Stimulated activated CD4-positive, alpha-beta T cell treated with anti-CD3 and anti-CD28 coated beads, Interleukin-4, amount 100 ng/mL, for 1 hour (primary cell): ENCODE measurements around the gene PLCB4.

Source experiments
- DNase-seq: peaks from one replicate; pipeline ENCODE4 v3.0.0-alpha.2; 2020

The PLCB4 gene

GRCh38 chr20:9230406-9230805 is 161.5 kb downstream of the PLCB4 start:
- DNase-seq: no peak

DNA sequence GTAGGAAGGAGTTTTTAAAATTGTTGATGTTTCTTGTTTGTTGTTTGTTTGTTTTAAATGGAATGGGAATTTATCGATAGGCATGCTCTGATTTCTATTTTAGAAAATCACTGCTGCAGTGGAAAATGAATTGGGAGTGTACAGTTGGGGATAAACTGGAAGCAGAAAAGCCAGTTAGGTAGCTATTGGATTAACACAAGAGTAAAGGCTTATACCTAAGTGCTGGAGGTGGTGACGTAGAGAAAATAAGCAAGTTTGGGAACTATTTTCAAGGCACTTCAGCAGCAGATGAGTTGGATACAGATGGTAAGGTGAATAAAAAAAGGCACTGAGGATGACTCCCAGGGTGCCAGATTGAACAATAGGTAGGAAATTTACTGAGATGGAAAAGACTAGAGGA is 164.9 kb downstream of the PLCB4 start:
- DNase-seq: no peak

GRCh38 chr20:9235518-9235917 is 166.6 kb downstream of the PLCB4 start:
- no peak for DNase-seq

DNA sequence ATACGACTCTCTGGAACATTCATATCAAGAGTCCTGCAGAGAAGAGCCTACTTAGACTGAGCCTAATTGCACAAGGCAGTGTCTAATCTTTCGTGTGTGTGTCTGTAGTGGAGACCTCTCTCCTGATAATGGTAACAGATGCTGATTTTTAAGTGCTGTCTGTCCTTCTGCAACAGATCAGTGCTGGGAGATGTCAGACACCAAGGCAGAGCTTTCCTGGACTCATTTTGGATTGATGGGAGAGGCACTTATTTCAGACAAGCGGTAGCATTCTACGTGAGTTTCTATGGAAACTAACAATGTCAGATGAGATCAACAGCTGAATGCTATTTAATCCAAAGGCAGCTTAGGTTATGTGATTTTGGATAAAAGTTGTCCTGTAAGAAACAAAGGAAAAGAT is 167.6 kb downstream of the PLCB4 start:
- no peak for DNase-seq

- no peak for DNase-seq
Measured at GRCh38 chr20:9241232-9241692, 172.4 kb downstream of the PLCB4 start.

DNA sequence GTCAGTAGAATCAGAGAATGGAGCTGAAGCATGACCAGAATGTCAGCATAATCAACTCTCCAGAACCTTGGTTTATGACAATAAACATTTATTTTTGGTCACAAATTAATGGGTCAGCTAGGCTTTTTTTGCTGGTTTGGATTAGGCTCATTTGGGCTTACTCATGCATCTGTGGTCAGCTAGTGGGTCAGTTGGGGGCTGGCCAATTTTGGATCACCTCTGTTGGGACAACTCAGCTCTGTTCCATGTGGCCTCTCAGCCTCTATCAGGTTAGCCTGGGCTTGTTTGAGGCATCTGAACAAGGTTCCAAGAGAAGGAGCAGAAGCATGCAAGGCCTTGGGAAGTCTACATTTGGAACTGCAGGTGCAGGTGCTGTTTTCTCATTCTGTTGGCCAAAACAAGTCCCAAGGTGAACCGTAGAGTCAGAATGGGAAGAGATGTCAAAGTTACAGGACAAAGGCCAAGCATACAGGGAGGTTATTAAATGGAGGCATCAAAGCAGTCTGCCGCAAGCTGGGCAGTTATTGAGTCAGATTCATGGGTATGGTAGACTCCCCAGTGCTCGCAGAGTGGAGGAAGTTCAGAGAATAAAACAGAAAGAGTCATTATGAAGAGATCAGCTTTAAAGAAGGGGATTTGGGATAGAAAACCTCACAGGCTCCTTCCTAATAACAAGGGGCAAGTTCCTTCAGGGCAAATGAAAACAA is 173.0 kb downstream of the PLCB4 start:
- DNase-seq: no peak

GRCh38 chr20:9243986-9244385 is 175.1 kb downstream of the PLCB4 start:
- no peak for DNase-seq

GRCh38 chr20:9244811-9245210 is 175.9 kb downstream of the PLCB4 start:
- no peak for DNase-seq

DNA sequence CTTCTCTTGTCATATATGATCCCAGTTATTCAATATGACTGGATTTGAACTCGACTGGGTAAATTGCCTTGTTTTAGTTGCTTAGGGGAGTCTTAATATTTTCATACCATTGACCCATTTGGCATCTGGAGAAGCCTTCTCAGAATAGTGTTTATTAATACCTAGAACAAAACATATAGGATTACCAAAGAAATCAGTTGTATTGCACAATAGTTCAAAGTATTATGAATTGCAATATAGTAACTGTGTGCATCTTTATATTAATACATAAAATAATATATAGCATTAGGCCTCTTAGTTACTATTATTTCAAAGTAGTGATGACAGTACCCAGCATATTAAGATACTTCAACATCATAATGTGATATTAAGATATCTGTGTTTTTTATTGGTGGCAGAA is 177.8 kb downstream of the PLCB4 start:
- no peak for DNase-seq

DNA sequence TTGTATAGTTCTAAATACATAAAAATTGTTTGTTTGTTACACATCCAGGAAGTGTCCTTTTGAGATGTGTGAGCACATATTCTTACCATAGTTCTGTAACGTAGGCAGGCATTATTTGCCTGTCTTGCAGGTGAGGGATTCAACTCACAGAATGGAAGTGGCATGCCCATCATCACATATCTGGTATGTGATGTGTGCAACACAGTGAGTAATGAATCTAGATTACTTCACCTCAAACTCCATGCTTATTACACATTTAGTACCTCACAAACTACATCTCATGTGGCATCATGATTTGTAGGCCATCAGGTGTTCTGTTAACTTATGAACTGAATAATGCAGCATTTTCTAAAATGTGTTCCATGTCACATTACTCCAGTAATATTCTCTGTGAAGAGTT is 181.6 kb downstream of the PLCB4 start:
- DNase-seq: no peak

DNA sequence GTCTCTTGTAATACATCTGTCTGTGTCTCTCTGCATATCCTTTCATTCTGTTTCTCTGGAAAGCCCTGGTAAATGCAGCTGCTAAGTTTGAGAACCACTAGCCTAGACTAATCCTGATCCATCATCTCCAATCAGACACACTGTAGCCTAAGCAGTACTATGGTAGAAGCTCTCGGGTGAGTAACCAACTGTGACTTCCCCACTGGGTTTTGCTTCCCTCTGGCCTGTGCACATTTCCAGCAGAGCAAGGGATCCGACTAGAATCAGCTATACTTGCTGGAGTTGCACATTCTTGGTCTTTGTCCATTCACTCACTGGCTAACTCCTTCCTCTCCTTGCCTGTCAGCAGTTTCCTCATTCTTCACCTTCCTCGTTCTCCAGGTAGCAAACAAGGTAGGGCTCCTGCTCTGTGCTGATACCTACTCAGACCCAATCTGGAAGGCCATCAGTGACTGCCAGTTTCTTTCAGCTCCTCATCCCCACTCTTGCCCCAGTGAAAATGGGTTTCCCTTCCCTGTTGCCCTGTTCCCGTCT is 184.2 kb downstream of the PLCB4 start:
- DNase-seq: no peak

DNA sequence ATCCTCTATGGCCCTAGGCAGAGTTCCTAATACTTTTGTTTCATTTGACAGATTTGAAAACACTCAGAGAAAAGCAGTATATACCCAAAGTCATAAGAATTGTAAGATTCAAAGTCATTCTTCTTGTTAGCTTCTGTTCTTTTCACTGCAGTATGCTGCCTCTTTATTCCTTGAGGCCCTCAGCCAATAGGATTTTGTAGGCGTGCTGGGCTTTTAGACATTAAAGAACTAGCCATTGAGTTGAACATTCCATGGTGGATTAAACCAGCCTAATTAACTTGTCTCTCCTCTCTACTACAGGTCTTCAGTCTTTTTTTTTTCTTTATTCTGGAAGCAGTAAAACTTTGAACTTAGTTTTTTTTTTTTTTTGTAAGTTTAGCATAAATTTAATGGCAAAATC is 186.3 kb downstream of the PLCB4 start:
- no peak for DNase-seq

- no peak for DNase-seq
Measured at GRCh38 chr20:9256393-9256792, 187.5 kb downstream of the PLCB4 start.

DNA sequence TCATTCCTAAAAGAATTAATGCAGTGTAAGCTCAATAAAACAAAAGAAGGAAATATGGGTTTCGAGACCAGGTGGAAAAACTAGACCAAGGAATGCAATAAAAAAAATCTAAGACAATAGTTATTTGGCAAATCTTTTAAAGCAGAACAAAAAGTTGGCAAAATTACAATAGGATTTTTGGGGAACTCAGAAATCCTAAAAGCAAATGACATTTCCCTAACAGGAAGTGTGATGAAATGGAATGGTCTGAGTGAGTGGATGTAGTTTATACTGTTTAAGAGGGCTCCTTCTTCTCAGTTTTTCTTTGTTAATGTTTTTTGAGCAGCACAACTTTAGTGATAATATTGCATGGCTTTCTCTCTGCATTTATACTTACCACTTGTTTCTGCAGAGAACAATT is 190.0 kb downstream of the PLCB4 start:
- no peak for DNase-seq

GRCh38 chr20:9260027-9260426 is 191.1 kb downstream of the PLCB4 start:
- no peak for DNase-seq

GRCh38 chr20:9261781-9262180 is 192.9 kb downstream of the PLCB4 start:
- DNase-seq: no peak

DNA sequence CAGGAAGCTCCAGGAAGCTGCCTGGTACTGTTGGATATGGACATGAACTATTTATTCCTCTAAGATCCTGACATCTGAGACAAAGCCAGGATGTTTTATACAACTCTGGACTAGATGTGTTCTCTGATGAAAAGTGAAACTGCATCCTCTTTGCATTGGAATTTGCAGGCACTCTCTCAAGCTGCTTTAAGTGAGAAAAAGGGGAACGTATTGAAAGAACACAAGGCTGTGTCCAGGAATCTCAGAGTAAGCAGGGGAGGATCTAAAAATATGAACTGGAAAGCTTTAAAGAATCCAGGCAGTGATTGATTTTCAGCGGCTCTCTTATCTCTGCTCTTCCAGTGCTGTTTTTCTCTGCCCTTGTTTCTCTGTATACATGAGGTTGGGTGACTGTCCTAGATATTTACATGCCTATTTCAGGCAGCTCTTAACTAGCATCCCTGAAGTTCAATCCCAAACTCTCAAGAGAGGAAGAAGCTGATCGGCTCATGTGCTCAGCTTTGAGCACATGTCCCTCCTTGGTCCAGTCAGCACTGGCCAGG is 193.8 kb downstream of the PLCB4 start:
- DNase-seq: no peak

DNA sequence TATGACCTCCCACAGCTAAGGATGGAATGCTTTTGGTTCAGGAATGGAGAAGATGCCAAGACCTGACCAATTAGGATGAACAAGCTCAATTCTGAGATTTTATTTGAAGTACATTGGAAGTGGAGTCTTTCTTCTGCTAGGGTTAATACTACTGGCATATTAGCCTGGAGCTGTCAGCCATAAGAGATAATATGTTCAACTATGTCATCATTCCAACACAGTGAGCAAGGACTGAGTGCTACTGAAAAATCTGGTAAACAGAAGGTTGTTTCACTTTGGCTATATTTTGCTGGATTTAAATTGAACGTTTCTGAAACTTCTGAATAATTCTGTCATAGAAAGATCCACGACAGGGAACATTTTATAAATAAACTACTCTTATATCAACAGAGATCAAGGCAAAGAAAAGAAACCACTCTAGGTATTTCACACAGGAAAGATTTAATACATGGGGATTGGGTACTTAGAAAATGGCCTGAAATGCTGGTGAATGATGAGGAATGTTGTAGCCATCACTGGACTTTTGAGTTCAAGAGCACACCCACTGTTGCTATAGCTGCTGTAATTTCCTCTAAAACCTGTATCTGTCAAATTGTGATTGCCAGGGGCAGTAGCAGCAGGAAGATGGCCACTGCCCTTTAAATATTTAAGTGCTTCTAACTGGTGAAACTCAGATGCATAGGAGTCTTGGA is 200.5 kb downstream of the PLCB4 start:
- no peak for DNase-seq

DNA sequence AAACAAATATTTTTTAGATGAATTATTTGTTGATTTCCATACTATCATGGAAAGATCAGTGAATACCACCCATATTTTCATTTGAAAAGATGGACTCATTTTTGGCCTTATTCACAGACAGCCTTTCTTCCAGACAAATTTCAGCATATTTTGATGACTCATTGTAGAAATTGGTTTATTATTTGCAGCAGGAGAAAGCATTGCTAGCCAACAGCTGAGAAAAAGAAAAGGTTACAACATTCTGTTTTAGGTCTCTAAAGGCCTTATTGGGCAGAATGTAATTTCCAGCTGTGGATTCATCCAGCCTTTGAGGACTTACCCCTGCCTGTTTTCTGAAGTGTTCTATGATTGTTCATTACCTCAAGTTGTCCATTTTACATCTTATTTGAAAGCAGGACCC is 201.9 kb downstream of the PLCB4 start:
- no peak for DNase-seq

DNA sequence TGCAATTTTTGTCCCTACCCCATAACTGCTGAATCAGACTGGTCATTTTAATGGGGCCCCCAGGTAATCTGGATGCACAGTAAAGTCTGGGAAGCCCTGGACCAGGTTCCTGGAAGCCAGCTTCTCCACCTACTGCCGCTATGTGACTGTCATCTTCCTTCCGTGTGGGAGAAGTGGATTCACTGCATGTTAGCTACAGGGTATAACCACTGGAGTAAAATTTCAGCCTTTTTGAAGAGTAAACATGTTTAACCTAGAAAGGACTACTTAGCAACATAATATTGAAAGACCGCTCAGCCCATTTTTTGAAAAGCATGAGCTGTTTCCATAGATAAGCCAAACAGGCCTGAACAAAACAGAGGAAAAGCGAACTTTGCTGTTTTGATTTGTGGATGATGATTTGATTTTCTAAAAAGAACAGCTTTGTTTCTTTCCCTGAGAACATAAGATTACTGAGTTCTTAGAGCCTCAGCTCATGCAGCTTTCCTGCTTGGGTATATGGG is 208.1 kb downstream of the PLCB4 start:
- no peak for DNase-seq

GRCh38 chr20:9279918-9280401 is 211.1 kb downstream of the PLCB4 start:
- no peak for DNase-seq

DNA sequence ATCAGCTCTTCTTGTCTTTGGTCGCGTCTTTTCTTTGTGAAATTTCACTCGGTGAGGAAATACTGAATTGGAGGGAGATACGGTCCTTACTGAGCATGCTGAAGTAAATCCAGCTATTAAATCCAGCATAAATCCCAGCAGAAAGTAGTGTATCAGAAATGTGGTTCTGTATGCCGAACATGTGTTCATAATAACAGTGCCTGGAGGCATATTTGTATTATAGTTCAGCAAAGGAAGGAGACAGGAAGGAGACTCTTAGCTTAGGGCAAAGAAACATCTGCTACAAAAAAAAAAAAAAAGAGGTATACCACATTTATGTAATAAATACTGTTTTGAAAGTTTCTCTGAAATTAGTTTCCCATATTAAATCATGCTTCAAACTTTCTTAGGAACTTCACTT is 211.8 kb downstream of the PLCB4 start:
- DNase-seq: no peak

GRCh38 chr20:9281803-9282202 is 212.9 kb downstream of the PLCB4 start:
- DNase-seq: no peak

DNA sequence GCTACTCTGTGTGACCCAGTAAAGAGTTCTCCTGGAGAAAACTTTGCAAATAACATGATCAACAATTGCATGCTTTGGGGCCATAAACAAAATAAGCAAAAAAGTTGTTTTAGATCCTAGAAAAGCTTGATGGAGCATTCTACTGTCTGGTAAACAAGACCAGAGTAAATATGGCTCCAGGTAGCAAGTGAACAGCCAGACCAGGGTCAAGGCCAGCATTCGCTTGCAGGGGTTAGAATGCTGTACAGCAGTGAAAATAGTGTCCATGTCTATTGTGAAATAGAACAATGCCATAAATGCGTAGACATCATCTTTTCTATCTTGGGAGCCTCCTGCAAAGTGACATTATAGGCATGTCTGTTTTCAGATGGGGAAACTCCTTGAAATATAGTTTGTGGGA is 216.7 kb downstream of the PLCB4 start:
- no peak for DNase-seq
